CD8-positive, alpha-beta memory T cell (primary cell): Measurements from ENCODE around the gene YJEFN3. TPM values are rescaled to one million over a fixed set of nuclear protein-coding genes. Genes with fewer than 3 reads are reported as not detected.

ENCODE experiments used
- CTCF ChIA-PET: fragments of 350-600 bp; sonication (Branson Sonifier 250); formaldehyde crosslinking; loops from one replicate; lab custom pipeline; 2021; ENCODE audit warnings: antibody characterized with exemption; lab: Charles Lee
- POLR2A ChIA-PET: fragments of 350-600 bp; sonication (Branson Sonifier 250); formaldehyde crosslinking; loops from one replicate; lab custom pipeline; 2021; ENCODE audit warnings: antibody characterized with exemption; lab: Charles Lee
- DNase-seq, 5 donors: peaks; one replicate each; pipeline versions ENCODE4 v3.0.0 to v3.0.0-alpha.2; 2020 to 2022; ENCODE audit warnings: mixed read lengths in 1 of 5
- H3K27ac ChIP-seq: one replicate; pipeline ENCODE4 v1.7.0; 2013; ENCODE audit warnings: low read depth, mild to moderate bottlenecking, low read length, moderate library complexity
- H3K27me3 ChIP-seq: 2 replicates; pipeline ENCODE4 v1.7.0; 2013; ENCODE audit warnings: low read length, mild to moderate bottlenecking; ENCODE audit not compliant: insufficient read depth, poor library complexity, severe bottlenecking
- H3K36me3 ChIP-seq: 2 replicates; pipeline ENCODE4 v1.7.0; 2013; ENCODE audit warnings: mild to moderate bottlenecking, low read length, moderate library complexity; ENCODE audit not compliant: insufficient read depth
- H3K4me1 ChIP-seq: 2 replicates; pipeline ENCODE4 v1.7.0; 2013; ENCODE audit warnings: mild to moderate bottlenecking, low read length, moderate library complexity; ENCODE audit not compliant: insufficient read depth
- H3K4me3 ChIP-seq: 2 replicates; pipeline ENCODE4 v1.7.0; 2013; ENCODE audit warnings: mild to moderate bottlenecking, low read length
- H3K9me3 ChIP-seq: 2 replicates; pipeline ENCODE4 v1.7.0; 2013; ENCODE audit warnings: mild to moderate bottlenecking, low read length
- H3K27ac Mint-ChIP-seq, 8 donors: one replicate each; pipeline ENCODE4 v1.8.0; 2020 to 2021; ENCODE audit warnings: mixed read lengths in 8 of 8, mild to moderate bottlenecking in 6 of 8, inconsistent platforms in 3 of 8, moderate library complexity in 3 of 8
- H3K27me3 Mint-ChIP-seq, 2 donors: one replicate each; pipeline ENCODE4 v1.8.0; 2020 to 2021; ENCODE audit warnings: mixed read lengths in 2 of 2, mild to moderate bottlenecking in 1 of 2, moderate library complexity in 1 of 2
- H3K36me3 Mint-ChIP-seq, 3 donors: one replicate each; pipeline ENCODE4 v1.8.0; 2020 to 2021; ENCODE audit warnings: mixed read lengths in 3 of 3, inconsistent platforms in 1 of 3, mild to moderate bottlenecking in 1 of 3
- H3K4me1 Mint-ChIP-seq, 3 donors: one replicate each; pipeline ENCODE4 v1.8.0; 2020 to 2021; ENCODE audit warnings: mixed read lengths in 3 of 3, inconsistent platforms in 1 of 3, mild to moderate bottlenecking in 1 of 3
- H3K4me3 Mint-ChIP-seq, 7 donors: one replicate each; pipeline ENCODE4 v1.8.0; 2020 to 2021; ENCODE audit warnings: mixed read lengths in 7 of 7, mild to moderate bottlenecking in 6 of 7, moderate library complexity in 4 of 7, inconsistent platforms in 2 of 7
- H3K9me3 Mint-ChIP-seq, 5 donors: one replicate each; pipeline ENCODE4 v1.8.0; 2020 to 2022; ENCODE audit warnings: mixed read lengths in 5 of 5, mild to moderate bottlenecking in 3 of 5, moderate library complexity in 2 of 5, inconsistent platforms in 1 of 5
- polyA plus RNA-seq: library from polyadenylated mRNA; unstranded; fragments of 300-500 nt; fragmentation: Illumina TruSeq; gene quantifications from one replicate; pipeline ENCODE4 v1.2.3, GENCODE V29; 2021
- total RNA-seq, 2 experiments: library from RNA; stranded (reverse); gene quantifications; one replicate each; pipeline ENCODE4 v1.2.3, GENCODE V29; 2021

YJEFN3 gene
- total and polyA plus RNA-seq, 3 experiments from 2014 or later = 6.5 to 7.5 TPM; not detected in 1

GRCh38 chr19:19527674-19528625 lies 761 bp upstream of the YJEFN3 start:
- Mint-ChIP-seq H3K4me3 (no peak overlapping the region), H3K27ac (no peak overlapping the region), H3K36me3 (peaks cover 0 to 54% (median 5%) of the 10 kb centered on the region in 3 donors), H3K27me3 (no peaks in the 10 kb centered on the region), H3K9me3 (no peaks in the 10 kb centered on the region), H3K4me1 (peaks cover 6 to 11% (median 7%) of the 10 kb centered on the region in 3 donors)
- no peaks in the 10 kb centered on the region for H3K9me3 ChIP-seq
- no peak overlapping the region for H3K27ac ChIP-seq
- POLR2A ChIA-PET = no interaction called here
- DNase-seq = no peak
- no peak overlapping the region for H3K4me3 ChIP-seq
- H3K27me3 ChIP-seq = no peaks in the 10 kb centered on the region
- CTCF ChIA-PET = no interaction called here
- peaks cover 11% of the 10 kb centered on the region for H3K4me1 ChIP-seq
- H3K36me3 ChIP-seq = no peaks in the 10 kb centered on the region

GRCh38 chr19:19529783-19530422 lies 1.2 kb downstream of the YJEFN3 start:
- H3K4me3 ChIP-seq = no peak overlapping the region
- DNase-seq = no peak
- CTCF ChIA-PET = interaction anchor here (0.9 to 7.5 kb wide), 3 partner anchors 115 to 429 kb away, joined by 3 to 50 read pairs (median 34); partner anchors contain the start of gene GMIP
- Mint-ChIP-seq H3K4me1 (peaks cover 5 to 10% (median 5%) of the 10 kb centered on the region in 3 donors), H3K27me3 (no peaks in the 10 kb centered on the region), H3K4me3 (no peak overlapping the region), H3K27ac (peak overlapping the region in 1 of 8 donors; percentile 79), H3K36me3 (peaks cover 0 to 40% (median 5%) of the 10 kb centered on the region in 3 donors), H3K9me3 (peaks cover 0 to 2% (median 0%) of the 10 kb centered on the region in 5 donors)
- no peaks in the 10 kb centered on the region for H3K27me3 ChIP-seq
- peaks cover 9% of the 10 kb centered on the region for H3K4me1 ChIP-seq
- no peaks in the 10 kb centered on the region for H3K9me3 ChIP-seq
- POLR2A ChIA-PET = interaction anchor here (0.5 to 0.7 kb wide), 2 partner anchors 72 to 133 kb away, joined by 3 read pairs; no protein-coding TSS in a partner anchor
- H3K27ac ChIP-seq = no peak overlapping the region
- H3K36me3 ChIP-seq = no peaks in the 10 kb centered on the region

- Mint-ChIP-seq H3K4me3 (no peak overlapping the region), H3K9me3 (peaks cover 0 to 2% (median 0%) of the 10 kb centered on the region in 5 donors), H3K27ac (peak overlapping the region in 1 of 8 donors; percentile 70), H3K36me3 (peaks cover 0 to 35% (median 5%) of the 10 kb centered on the region in 3 donors), H3K4me1 (peaks cover 5 to 10% (median 5%) of the 10 kb centered on the region in 3 donors), H3K27me3 (no peaks in the 10 kb centered on the region)
- Histone ChIP-seq H3K9me3 (no peaks in the 10 kb centered on the region), H3K4me1 (peaks cover 9% of the 10 kb centered on the region), H3K27me3 (no peaks in the 10 kb centered on the region), H3K27ac (no peak overlapping the region), H3K4me3 (no peak overlapping the region), H3K36me3 (no peaks in the 10 kb centered on the region)
- ChIA-PET CTCF (interaction anchor here (3.9 to 7.5 kb wide), 2 partner anchors 115 to 428 kb away, joined by 34 to 50 read pairs; partner anchors contain the start of gene GMIP), POLR2A (interaction anchor here (0.7 kb wide), 1 partner anchor 72 kb away, joined by 3 read pairs; no protein-coding TSS in a partner anchor)
- DNase-seq = no peak
These were observed 1.7 kb downstream of the YJEFN3 start for GRCh38 chr19:19530423-19530804.

GRCh38 chr19:19530889-19531288 lies 2.2 kb downstream of the YJEFN3 start:
- ChIA-PET CTCF (interaction anchor here (0.7 to 7.5 kb wide), 8 partner anchors 11 to 428 kb away, joined by 3 to 50 read pairs (median 7); partner anchors contain the start of genes GMIP and ZNF93), POLR2A (interaction anchor here (0.6 to 0.7 kb wide), 2 partner anchors 71 to 92 kb away, joined by 3 read pairs; no protein-coding TSS in a partner anchor)
- Mint-ChIP-seq H3K36me3 (peaks cover 0 to 34% (median 5%) of the 10 kb centered on the region in 3 donors), H3K4me1 (peaks cover 5 to 10% (median 5%) of the 10 kb centered on the region in 3 donors), H3K27ac (peak overlapping the region in 5 of 8 donors; percentile 25 to 77 (median 66)), H3K9me3 (peaks cover 0 to 2% (median 0%) of the 10 kb centered on the region in 5 donors), H3K4me3 (peak overlapping the region in 1 of 7 donors; percentile 55), H3K27me3 (no peaks in the 10 kb centered on the region)
- H3K27me3 ChIP-seq = no peaks in the 10 kb centered on the region
- no peak for DNase-seq
- H3K36me3 ChIP-seq = no peaks in the 10 kb centered on the region
- peaks cover 9% of the 10 kb centered on the region for H3K4me1 ChIP-seq
- H3K27ac ChIP-seq = no peak overlapping the region
- H3K9me3 ChIP-seq = no peaks in the 10 kb centered on the region
- no peak overlapping the region for H3K4me3 ChIP-seq

- no peaks in the 10 kb centered on the region for H3K27me3 Mint-ChIP-seq
- H3K4me1 Mint-ChIP-seq = peaks cover 5 to 14% (median 5%) of the 10 kb centered on the region in 3 donors
- DNase-seq = peak; percentile 74 to 87 (median 82)
- ChIA-PET CTCF (interaction anchor here (0.8 to 7.5 kb wide), 34 partner anchors 9 to 746 kb away, joined by 3 to 50 read pairs (median 4); partner anchors contain the start of genes GMIP, NDUFA13, PBX4 and TSSK6), POLR2A (interaction anchor here (0.6 to 2.0 kb wide), 3 partner anchors 90 to 137 kb away, joined by 4 to 6 read pairs (median 5); partner anchors contain the start of genes GMIP and ZNF101)
- H3K27me3 ChIP-seq = no peaks in the 10 kb centered on the region
- peaks cover 9% of the 10 kb centered on the region for H3K4me1 ChIP-seq
- H3K36me3 ChIP-seq = no peaks in the 10 kb centered on the region
- H3K4me3 Mint-ChIP-seq = no peak overlapping the region
- H3K9me3 Mint-ChIP-seq = peaks cover 0 to 2% (median 0%) of the 10 kb centered on the region in 5 donors
- H3K27ac Mint-ChIP-seq = peak overlapping the region; percentile 47 to 97 (median 64)
- no peak overlapping the region for H3K27ac ChIP-seq
- H3K9me3 ChIP-seq = no peaks in the 10 kb centered on the region
- H3K4me3 ChIP-seq = no peak overlapping the region
- peaks cover 0 to 24% (median 5%) of the 10 kb centered on the region in 3 donors for H3K36me3 Mint-ChIP-seq
These were observed 3.5 kb downstream of the YJEFN3 start for GRCh38 chr19:19531951-19532805.

- peaks cover 9% of the 10 kb centered on the region for H3K4me1 ChIP-seq
- H3K9me3 Mint-ChIP-seq = peaks cover 0 to 2% (median 0%) of the 10 kb centered on the region in 5 donors
- H3K9me3 ChIP-seq = no peaks in the 10 kb centered on the region
- no peaks in the 10 kb centered on the region for H3K27me3 ChIP-seq
- CTCF ChIA-PET = interaction anchor here (0.8 to 7.5 kb wide), 33 partner anchors 8 to 745 kb away, joined by 3 to 50 read pairs (median 4); partner anchors contain the start of genes GMIP, NDUFA13, PBX4 and TSSK6
- peaks cover 0 to 18% (median 5%) of the 10 kb centered on the region in 3 donors for H3K36me3 Mint-ChIP-seq
- H3K27ac Mint-ChIP-seq = peak overlapping the region in 2 of 8 donors; percentile 63 to 90
- H3K4me3 Mint-ChIP-seq = no peak overlapping the region
- H3K4me3 ChIP-seq = no peak overlapping the region
- POLR2A ChIA-PET = interaction anchor here (0.6 to 2.0 kb wide), 3 partner anchors 89 to 136 kb away, joined by 4 to 6 read pairs (median 5); partner anchors contain the start of genes GMIP and ZNF101
- no peak overlapping the region for H3K27ac ChIP-seq
- H3K36me3 ChIP-seq = no peaks in the 10 kb centered on the region
- no peak for DNase-seq
- peaks cover 7 to 19% (median 10%) of the 10 kb centered on the region in 3 donors for H3K4me1 Mint-ChIP-seq
- H3K27me3 Mint-ChIP-seq = peaks cover 0 to 3% of the 10 kb centered on the region in 2 donors
These were observed 4.3 kb downstream of the YJEFN3 start for GRCh38 chr19:19532806-19533701.
